DOHH2 (cell line): ENCODE results near the gene EML4.

ENCODE experiments used
- H3F3A ChIP-seq: fragments of 200-600 bp; sonication (generic), shearing (Covaris generic); 2 replicates; pipeline ENCODE4 v1.6.0; 2016; ENCODE audit warnings: antibody characterized with exemption, mild to moderate bottlenecking; ENCODE audit not compliant: control insufficient read depth, insufficient read depth
- H3K27ac ChIP-seq: fragments of 200-600 bp; sonication (generic); 2 replicates; pipeline ENCODE4 v1.5.1; 2014; ENCODE audit warnings: low read depth, mild to moderate bottlenecking, low read length, moderate library complexity
- H3K27me3 ChIP-seq: fragments of 200-600 bp; sonication (generic); 2 replicates; pipeline ENCODE4 v1.6.1; 2014; ENCODE audit warnings: mild to moderate bottlenecking, low read length, mixed read lengths; ENCODE audit not compliant: control insufficient read depth
- H3K36me3 ChIP-seq: fragments of 200-600 bp; sonication (generic); 2 replicates; pipeline ENCODE4 v1.6.1; 2014; ENCODE audit warnings: mild to moderate bottlenecking, low read length, moderate library complexity, mixed read lengths; ENCODE audit not compliant: control insufficient read depth
- H3K4me1 ChIP-seq: fragments of 200-600 bp; sonication (generic); 2 replicates; pipeline ENCODE4 v1.6.1; 2014; ENCODE audit warnings: mild to moderate bottlenecking, low read length, mixed read lengths; ENCODE audit not compliant: control insufficient read depth
- H3K4me2 ChIP-seq: fragments of 200-600 bp; sonication (generic); 2 replicates; pipeline ENCODE4 v1.6.0; 2014; ENCODE audit warnings: mild to moderate bottlenecking, low read length, moderate library complexity
- H3K4me3 ChIP-seq: fragments of 200-600 bp; sonication (generic); 2 replicates; pipeline ENCODE4 v1.5.1; 2014; ENCODE audit warnings: mild to moderate bottlenecking, low read length, mixed read lengths
- H3K79me2 ChIP-seq: fragments of 200-600 bp; sonication (generic); 2 replicates; pipeline ENCODE4 v1.6.1; 2014; ENCODE audit warnings: mild to moderate bottlenecking, low read length, mixed read lengths; ENCODE audit not compliant: control insufficient read depth
- H3K9me2 ChIP-seq: fragments of 200-600 bp; sonication (generic); replicated peaks from 2 replicates; pipeline ENCODE4 v1.6.1; 2014; ENCODE audit warnings: mild to moderate bottlenecking, low read length, mixed read lengths; ENCODE audit not compliant: control insufficient read depth
- H3K9me3 ChIP-seq: fragments of 200-600 bp; sonication (generic); 2 replicates; pipeline ENCODE4 v1.6.1; 2014; ENCODE audit warnings: antibody characterized with exemption, low read length, mixed read lengths; ENCODE audit not compliant: control insufficient read depth, insufficient read depth
- H4K20me1 ChIP-seq: fragments of 200-600 bp; sonication (generic); 2 replicates; pipeline ENCODE4 v1.6.0; 2014; ENCODE audit warnings: low read depth, mild to moderate bottlenecking, antibody characterized with exemption, low read length, moderate library complexity; ENCODE audit not compliant: control insufficient read depth, insufficient read depth
- EZH2phosphoT487 ChIP-seq: fragments of 200-600 bp; sonication (generic); IDR thresholded peaks from 2 replicates; pipeline ENCODE4 v1.6.1; 2017; ENCODE audit warnings: borderline replicate concordance, mild to moderate bottlenecking, antibody characterized with exemption, low read length, moderate library complexity, mixed read lengths
- TF ChIP-seq, protein P1 (sequence below): fragments of 200-600 bp; sonication (generic); IDR thresholded peaks from one replicate; pipeline ENCODE4 v1.5.1; 2014; ENCODE audit warnings: antibody characterized with exemption, mild to moderate bottlenecking, low read depth, low read length; ENCODE audit not compliant: poor library complexity, severe bottlenecking

The EML4 gene

DNA sequence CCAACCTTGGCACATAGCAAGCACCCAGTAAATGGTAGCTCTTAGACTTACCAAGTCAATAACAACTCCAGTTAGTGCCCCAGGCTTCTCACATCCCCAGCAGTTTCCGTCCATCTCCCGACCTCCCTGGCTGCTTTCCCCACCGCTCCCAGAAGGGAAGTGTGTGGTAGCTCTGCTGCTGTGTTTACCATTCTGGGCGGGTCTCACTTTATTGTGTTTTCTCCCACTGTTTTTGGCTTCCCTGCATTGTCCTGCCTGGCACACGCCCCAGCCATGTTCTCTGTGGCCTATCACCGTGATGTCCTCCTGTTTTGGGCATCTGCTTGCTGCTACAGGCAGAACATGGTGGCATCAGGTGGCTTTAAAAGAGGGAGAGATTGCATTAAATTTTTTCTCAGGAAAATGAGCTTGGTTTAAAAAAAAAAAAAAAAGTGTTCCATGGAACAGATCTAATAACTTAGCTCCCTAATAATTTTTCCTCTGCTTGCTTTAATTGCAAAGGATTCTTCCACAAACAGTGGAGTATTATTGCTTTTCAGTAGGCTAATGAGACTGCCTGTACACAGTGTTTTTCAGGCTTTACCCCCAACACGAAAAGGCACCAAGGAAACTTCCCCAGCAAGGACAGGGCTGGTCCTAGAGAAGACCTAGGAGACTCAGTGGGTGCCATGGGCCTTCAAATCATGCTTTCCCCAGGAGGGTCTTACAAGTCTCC, 199.8 kb downstream of the EML4 start:
- Histone ChIP-seq H3K27ac (no peak overlapping the region), H4K20me1 (no peaks in the 10 kb centered on the region), H3K9me3 (no peaks in the 10 kb centered on the region), H3K4me1 (no peaks in the 10 kb centered on the region), H3K4me3 (no peak overlapping the region), H3K4me2 (no peak overlapping the region), H3K79me2 (no peaks in the 10 kb centered on the region), H3K9me2 (no peaks in the 10 kb centered on the region), H3K27me3 (no peaks in the 10 kb centered on the region; the same call in 1 of the 2 replicates), H3F3A (no peaks in the 10 kb centered on the region), H3K36me3 (no peaks in the 10 kb centered on the region)
- no peak for TF ChIP-seq EZH2phosphoT487
- TF ChIP-seq, protein P1, sequence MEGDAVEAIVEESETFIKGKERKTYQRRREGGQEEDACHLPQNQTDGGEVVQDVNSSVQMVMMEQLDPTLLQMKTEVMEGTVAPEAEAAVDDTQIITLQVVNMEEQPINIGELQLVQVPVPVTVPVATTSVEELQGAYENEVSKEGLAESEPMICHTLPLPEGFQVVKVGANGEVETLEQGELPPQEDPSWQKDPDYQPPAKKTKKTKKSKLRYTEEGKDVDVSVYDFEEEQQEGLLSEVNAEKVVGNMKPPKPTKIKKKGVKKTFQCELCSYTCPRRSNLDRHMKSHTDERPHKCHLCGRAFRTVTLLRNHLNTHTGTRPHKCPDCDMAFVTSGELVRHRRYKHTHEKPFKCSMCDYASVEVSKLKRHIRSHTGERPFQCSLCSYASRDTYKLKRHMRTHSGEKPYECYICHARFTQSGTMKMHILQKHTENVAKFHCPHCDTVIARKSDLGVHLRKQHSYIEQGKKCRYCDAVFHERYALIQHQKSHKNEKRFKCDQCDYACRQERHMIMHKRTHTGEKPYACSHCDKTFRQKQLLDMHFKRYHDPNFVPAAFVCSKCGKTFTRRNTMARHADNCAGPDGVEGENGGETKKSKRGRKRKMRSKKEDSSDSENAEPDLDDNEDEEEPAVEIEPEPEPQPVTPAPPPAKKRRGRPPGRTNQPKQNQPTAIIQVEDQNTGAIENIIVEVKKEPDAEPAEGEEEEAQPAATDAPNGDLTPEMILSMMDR: no peak

DNA sequence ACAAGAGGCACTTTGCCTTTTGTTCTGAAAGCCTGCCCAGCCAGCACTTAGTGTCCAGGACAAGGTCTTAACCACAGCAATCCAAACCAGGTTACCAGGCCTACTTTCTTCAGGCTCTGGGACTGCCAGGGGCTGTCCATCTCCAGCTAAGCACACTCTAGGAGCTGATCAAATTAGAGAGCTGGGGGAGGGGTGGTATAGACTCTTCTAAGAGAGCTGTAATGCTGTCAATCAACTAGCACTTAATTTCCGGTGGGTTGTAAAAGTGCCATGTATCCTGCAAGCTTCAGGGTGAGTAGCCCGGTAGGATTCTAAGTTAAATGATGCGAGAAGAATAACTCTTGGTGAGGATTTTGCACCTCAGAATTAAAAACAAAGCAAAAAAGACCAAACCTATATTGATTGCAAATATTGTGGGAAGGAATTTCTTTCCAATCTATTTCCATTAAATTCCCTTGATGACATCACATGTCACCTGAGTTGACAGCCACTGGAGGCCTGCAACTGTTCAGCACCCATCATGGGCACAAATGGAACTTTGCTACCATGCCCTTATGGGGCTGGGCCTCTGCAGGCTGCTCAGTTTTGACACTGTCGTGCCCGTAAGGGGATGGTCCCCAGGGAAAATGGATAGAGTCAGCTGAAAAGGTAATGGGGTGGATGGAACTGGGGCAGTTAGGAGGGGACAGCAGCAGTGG, 200.5 kb downstream of the EML4 start:
- Histone ChIP-seq H3F3A (no peaks in the 10 kb centered on the region), H3K4me1 (no peaks in the 10 kb centered on the region), H3K4me3 (no peak overlapping the region), H3K27me3 (no peaks in the 10 kb centered on the region; the same call in 1 of the 2 replicates), H4K20me1 (no peaks in the 10 kb centered on the region), H3K79me2 (no peaks in the 10 kb centered on the region), H3K9me2 (no peaks in the 10 kb centered on the region), H3K36me3 (no peaks in the 10 kb centered on the region), H3K4me2 (no peak overlapping the region), H3K27ac (no peak overlapping the region), H3K9me3 (no peaks in the 10 kb centered on the region)
- TF ChIP-seq, protein P1: no peak
- no peak for TF ChIP-seq EZH2phosphoT487

DNA sequence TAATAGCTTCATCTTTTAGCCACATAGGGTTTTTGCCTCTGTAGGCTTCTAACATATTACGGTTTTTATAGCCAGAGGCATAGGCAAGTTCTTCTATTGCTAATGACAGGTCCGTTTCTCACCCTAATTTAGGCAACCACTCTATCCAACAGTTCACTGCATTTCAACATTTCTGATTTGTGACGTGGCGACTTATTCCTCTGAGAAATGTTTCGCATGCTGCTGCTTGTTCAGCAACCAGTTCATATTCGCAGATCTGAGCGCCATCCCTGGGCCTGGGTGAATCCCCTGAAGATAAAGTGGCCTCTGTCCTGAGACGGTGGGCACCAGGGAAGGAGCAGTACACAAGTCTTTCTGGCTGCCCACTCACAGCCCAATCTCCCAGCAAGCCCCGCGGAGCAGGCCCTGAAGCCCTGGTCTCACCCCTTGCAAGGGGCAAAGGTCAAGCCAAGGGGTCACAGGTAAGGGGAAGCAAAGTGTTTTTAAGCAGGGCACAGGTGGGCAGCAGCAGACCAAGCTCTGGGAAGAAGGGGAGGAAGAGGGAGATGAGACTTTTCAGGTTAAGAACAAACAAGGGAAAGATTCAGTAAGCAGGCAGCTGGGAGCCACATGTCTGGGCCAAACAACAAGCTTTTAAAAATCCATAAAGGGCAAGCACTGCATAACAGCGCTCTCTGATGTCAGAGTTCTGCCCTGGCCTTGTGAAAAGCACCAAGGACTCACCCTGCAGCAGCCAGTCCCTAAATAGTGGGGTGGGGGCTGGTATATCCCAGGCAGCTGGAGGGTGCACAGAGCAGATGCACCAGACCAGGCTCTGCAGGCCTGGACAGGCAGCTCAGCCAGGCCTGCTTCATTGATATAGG, 202.7 kb downstream of the EML4 start:
- H3K4me2 ChIP-seq: no peak overlapping the region
- H3K36me3 ChIP-seq: no peaks in the 10 kb centered on the region
- no peaks in the 10 kb centered on the region for H3K9me3 ChIP-seq
- H3K4me3 ChIP-seq: no peak overlapping the region
- no peaks in the 10 kb centered on the region for H3K79me2 ChIP-seq
- no peaks in the 10 kb centered on the region for H3F3A ChIP-seq
- no peaks in the 10 kb centered on the region for H4K20me1 ChIP-seq
- H3K27ac ChIP-seq: no peak overlapping the region
- TF ChIP-seq, protein P1: no peak
- no peak for TF ChIP-seq EZH2phosphoT487
- no peaks in the 10 kb centered on the region for H3K4me1 ChIP-seq
- H3K9me2 ChIP-seq: no peaks in the 10 kb centered on the region
- peaks cover 5% of the 10 kb centered on the region; the same call in 1 of the 2 replicates for H3K27me3 ChIP-seq
